ENCODE data around the gene CYLD.

The CYLD gene

GRCh38 chr16:50740736-50741135, 1.1 kb upstream of the CYLD start:
- DNase-seq (ENCODE audit: low read depth), result no peak

GRCh38 chr16:50741225-50741780, 583 bp upstream of the CYLD start:
- no peak for DNase-seq (ENCODE audit: low read depth)

GRCh38 chr16:50742576-50743200, 802 bp downstream of the CYLD start:
- DNase-seq (ENCODE audit: low read depth), result peak; percentile 37

GRCh38 chr16:50743581-50744225, 1.8 kb downstream of the CYLD start:
- DNase-seq (ENCODE audit: low read depth), result no peak

GRCh38 chr16:50744881-50745280, 3.0 kb downstream of the CYLD start:
- DNase-seq (ENCODE audit: low read depth), result no peak

- DNase-seq (ENCODE audit: low read depth), result no peak
Measured at GRCh38 chr16:50745940-50746339, 4.1 kb downstream of the CYLD start.

- DNase-seq (ENCODE audit: low read depth), result no peak
Measured at GRCh38 chr16:50747207-50747956, 5.5 kb downstream of the CYLD start.

GRCh38 chr16:50751528-50751927, 9.6 kb downstream of the CYLD start:
- no peak for DNase-seq (ENCODE audit: low read depth)

- DNase-seq (ENCODE audit: low read depth), result no peak
Measured at GRCh38 chr16:50752471-50753235, 10.8 kb downstream of the CYLD start.

- DNase-seq (ENCODE audit: low read depth), result no peak
Measured at GRCh38 chr16:50756473-50756872, 14.6 kb downstream of the CYLD start.

GRCh38 chr16:50761267-50761666, 19.4 kb downstream of the CYLD start:
- DNase-seq (ENCODE audit: low read depth), result no peak

- DNase-seq (ENCODE audit: low read depth), result no peak
Measured at GRCh38 chr16:50762241-50762640, 20.4 kb downstream of the CYLD start.

GRCh38 chr16:50763211-50763610, 21.3 kb downstream of the CYLD start:
- no peak for DNase-seq (ENCODE audit: low read depth)

GRCh38 chr16:50765260-50765659, 23.4 kb downstream of the CYLD start:
- no peak for DNase-seq (ENCODE audit: low read depth)

GRCh38 chr16:50765861-50766260, 24.0 kb downstream of the CYLD start:
- DNase-seq (ENCODE audit: low read depth), result no peak

- DNase-seq (ENCODE audit: low read depth), result no peak
Measured at GRCh38 chr16:50767197-50767596, 25.3 kb downstream of the CYLD start.

GRCh38 chr16:50771366-50771765, 29.5 kb downstream of the CYLD start:
- no peak for DNase-seq (ENCODE audit: low read depth)

- DNase-seq (ENCODE audit: low read depth), result no peak
Measured at GRCh38 chr16:50774405-50774804, 32.5 kb downstream of the CYLD start.

GRCh38 chr16:50774960-50775359, 33.1 kb downstream of the CYLD start:
- no peak for DNase-seq (ENCODE audit: low read depth)

- no peak for DNase-seq (ENCODE audit: low read depth)
Measured at GRCh38 chr16:50776037-50776436, 34.2 kb downstream of the CYLD start.

- no peak for DNase-seq (ENCODE audit: low read depth)
Measured at GRCh38 chr16:50778284-50779163, 36.6 kb downstream of the CYLD start.

Data from activated T-cell treated with anti-CD3 and anti-CD28 coated beads for 48 hours (primary cell).